ELF-1 (cell line): ENCODE results near the gene PTPRM.

Source experiments
- DNase-seq: peaks from one replicate; pipeline ENCODE4 v3.0.0-alpha.2; 2016; ENCODE audit warnings: low read depth, low spot score

PTPRM gene

GRCh38 chr18:7567474-7568425 lies 634 bp downstream of the PTPRM start:
- DNase-seq, result peak; percentile 70

- DNase-seq, result peak; percentile 59
Observed at GRCh38 chr18:7568426-7568825, 1.3 kb downstream of the PTPRM start.

GRCh38 chr18:7571626-7572025 lies 4.5 kb downstream of the PTPRM start:
- DNase-seq, result no peak

- no peak for DNase-seq
Observed at GRCh38 chr18:7572822-7573221, 5.7 kb downstream of the PTPRM start.

- DNase-seq, result no peak
Observed at GRCh38 chr18:7575465-7576028, 8.4 kb downstream of the PTPRM start.

GRCh38 chr18:7576077-7576476 lies 9.0 kb downstream of the PTPRM start:
- DNase-seq, result no peak

- no peak for DNase-seq
Observed at GRCh38 chr18:7576685-7577084, 9.6 kb downstream of the PTPRM start.

- DNase-seq, result peak; percentile 87
Observed at GRCh38 chr18:7577706-7578105, 10.6 kb downstream of the PTPRM start.

GRCh38 chr18:7579176-7579917 lies 12.2 kb downstream of the PTPRM start:
- DNase-seq, result no peak

GRCh38 chr18:7579918-7580542 lies 12.9 kb downstream of the PTPRM start:
- DNase-seq, result no peak

- DNase-seq, result no peak
Observed at GRCh38 chr18:7584646-7585275, 17.6 kb downstream of the PTPRM start.

- no peak for DNase-seq
Observed at GRCh38 chr18:7585276-7585670, 18.2 kb downstream of the PTPRM start.

GRCh38 chr18:7586379-7586778 lies 19.3 kb downstream of the PTPRM start:
- no peak for DNase-seq

GRCh38 chr18:7590826-7591560 lies 23.9 kb downstream of the PTPRM start:
- no peak for DNase-seq

- peak; percentile 39 for DNase-seq
Observed at GRCh38 chr18:7592305-7593071, 25.4 kb downstream of the PTPRM start.

- DNase-seq, result no peak
Observed at GRCh38 chr18:7593218-7593819, 26.2 kb downstream of the PTPRM start.

- DNase-seq, result no peak
Observed at GRCh38 chr18:7596147-7596546, 29.0 kb downstream of the PTPRM start.

- DNase-seq, result no peak
Observed at GRCh38 chr18:7597500-7597899, 30.4 kb downstream of the PTPRM start.
